Central memory CD4-positive, alpha-beta T cell (primary cell): Measurements from ENCODE around the gene MRPL55.

Experiments used
- DNase-seq: peaks from one replicate; pipeline ENCODE4 v3.0.0; 2022

Gene MRPL55

GRCh38 chr1:228082918-228083870 lies 25.9 kb downstream of the MRPL55 start:
- peak; percentile 24 for DNase-seq

GRCh38 chr1:228082214-228082917 lies 26.7 kb downstream of the MRPL55 start, which contains the start of gene ARF1:
TSS of gene ARF1 (plus strand) at chr1:228082708. CDS start at chr1:228097115, 14,407 bp downstream.
- DNase-seq, result peak; percentile 96

GRCh38 chr1:228081578-228082213 lies 27.4 kb downstream of the MRPL55 start:
- no peak for DNase-seq

GRCh38 chr1:228081144-228081543 lies 28.0 kb downstream of the MRPL55 start:
- no peak for DNase-seq

GRCh38 chr1:228079601-228080263 lies 29.4 kb downstream of the MRPL55 start:
- DNase-seq, result no peak

GRCh38 chr1:228079013-228079412 lies 30.1 kb downstream of the MRPL55 start:
- DNase-seq, result no peak

- DNase-seq, result no peak
Measured at GRCh38 chr1:228077565-228078330, 31.4 kb downstream of the MRPL55 start.

- no peak for DNase-seq
Measured at GRCh38 chr1:228076796-228077430, 32.2 kb downstream of the MRPL55 start.

GRCh38 chr1:228075801-228076271 lies 33.3 kb downstream of the MRPL55 start:
- no peak for DNase-seq

- DNase-seq, result no peak
Measured at GRCh38 chr1:228074954-228075730, 34.0 kb downstream of the MRPL55 start.

- DNase-seq, result no peak
Measured at GRCh38 chr1:228073857-228074545, 35.1 kb downstream of the MRPL55 start.

GRCh38 chr1:228073061-228073856 lies 35.8 kb downstream of the MRPL55 start:
- no peak for DNase-seq

GRCh38 chr1:228072658-228073043 lies 36.4 kb downstream of the MRPL55 start:
- no peak for DNase-seq

- no peak for DNase-seq
Measured at GRCh38 chr1:228071839-228072657, 37.1 kb downstream of the MRPL55 start.

- no peak for DNase-seq
Measured at GRCh38 chr1:228070851-228071250, 38.2 kb downstream of the MRPL55 start.

GRCh38 chr1:228070173-228070572 lies 38.9 kb downstream of the MRPL55 start:
- no peak for DNase-seq

GRCh38 chr1:228068359-228068758 lies 40.7 kb downstream of the MRPL55 start:
- no peak for DNase-seq
